Neural cell (in vitro differentiated cells): Measurements from ENCODE around the gene CLN6. TPM values are rescaled to one million over a fixed set of nuclear protein-coding genes. Genes with fewer than 3 reads are reported as not detected.

Experiments used
- H2AFZ ChIP-seq: fragments of 200-600, 300-800 bp; sonication (generic), shearing (Covaris generic); 2 replicates; pipeline ENCODE4 v1.6.0; 2014; ENCODE audit warnings: low read depth, mild to moderate bottlenecking, antibody characterized with exemption, low read length, moderate library complexity
- H3F3A ChIP-seq: fragments of 200-600 bp; shearing (Covaris generic); 2 replicates; pipeline ENCODE4 v1.6.1; 2016; ENCODE audit warnings: mild to moderate bottlenecking, moderate library complexity, mixed read lengths, antibody characterized with exemption, low read length; ENCODE audit not compliant: insufficient read depth, poor library complexity, severe bottlenecking
- H3K27ac ChIP-seq: fragments of 200-600, 300-800 bp; sonication (generic), shearing (Covaris generic); 2 replicates; pipeline ENCODE4 v1.5.1; 2014; ENCODE audit warnings: mild to moderate bottlenecking, low read length, moderate library complexity
- H3K27me3 ChIP-seq: fragments of 300-800, 200-600 bp; sonication (generic), shearing (Covaris generic); 2 replicates; pipeline ENCODE4 v1.6.0; 2014; ENCODE audit warnings: mild to moderate bottlenecking, low read depth, low read length, moderate library complexity; ENCODE audit not compliant: insufficient read depth
- H3K36me3 ChIP-seq: fragments of 300-800, 200-600 bp; sonication (generic), shearing (Covaris generic); 2 replicates; pipeline ENCODE4 v1.5.1; 2014; ENCODE audit warnings: mild to moderate bottlenecking, antibody characterized with exemption, low read length, moderate library complexity; ENCODE audit not compliant: insufficient read depth
- H3K4me2 ChIP-seq: fragments of 300-800, 200-600 bp; sonication (generic), shearing (Covaris generic); 2 replicates; pipeline ENCODE4 v1.6.0; 2014; ENCODE audit warnings: mild to moderate bottlenecking, low read length
- H3K4me3 ChIP-seq: fragments of 300-800, 200-600 bp; sonication (generic), shearing (Covaris generic); 2 replicates; pipeline ENCODE4 v1.5.1; 2014; ENCODE audit warnings: mild to moderate bottlenecking, low read length, moderate library complexity
- H3K79me2 ChIP-seq: fragments of 200-600 bp; shearing (Covaris generic); replicated peaks from 2 replicates; pipeline ENCODE4 v1.6.0; 2014; ENCODE audit warnings: mild to moderate bottlenecking, low read length, moderate library complexity; ENCODE audit not compliant: insufficient read depth
- H3K9ac ChIP-seq: fragments of 300-800, 200-600 bp; sonication (generic), shearing (Covaris generic); 2 replicates; pipeline ENCODE4 v1.6.1; 2016; ENCODE audit warnings: mild to moderate bottlenecking, low read length, mixed read lengths
- H3K9me2 ChIP-seq: fragments of 200-600 bp; shearing (Covaris generic); 2 replicates; pipeline ENCODE4 v1.6.1; 2016; ENCODE audit warnings: mild to moderate bottlenecking, low read length, mixed read lengths; ENCODE audit not compliant: insufficient read depth
- H3K9me3 ChIP-seq: fragments of 200-600, 300-800 bp; sonication (generic), shearing (Covaris generic); 2 replicates; pipeline ENCODE4 v1.6.1; 2016; ENCODE audit warnings: mild to moderate bottlenecking, mixed run types, low read length, moderate library complexity, mixed read lengths
- H4K20me1 ChIP-seq: fragments of 200-600 bp; shearing (Covaris generic); 2 replicates; pipeline ENCODE4 v1.6.1; 2016; ENCODE audit warnings: mild to moderate bottlenecking, mixed run types; ENCODE audit not compliant: insufficient read depth
- EP300 ChIP-seq: fragments of 450-650 bp; conservative IDR thresholded peaks from 2 replicates; pipeline ENCODE4 v1.6.1; 2014; ENCODE audit warnings: antibody characterized with exemption, mild to moderate bottlenecking, moderate library complexity; ENCODE audit not compliant: poor library complexity, severe bottlenecking
- EZH2 ChIP-seq: fragments of 200-600, 300-800 bp; shearing (Covaris generic), sonication (generic); IDR thresholded peaks from 2 replicates; pipeline ENCODE4 v1.6.1; 2014; ENCODE audit warnings: antibody characterized with exemption, low read length, borderline replicate concordance, mild to moderate bottlenecking; ENCODE audit not compliant: insufficient read depth, poor library complexity, severe bottlenecking
- MXI1 ChIP-seq: fragments of 450-650 bp; conservative IDR thresholded peaks from 2 replicates; pipeline ENCODE4 v1.6.1; 2014; ENCODE audit warnings: antibody characterized with exemption, mild to moderate bottlenecking; ENCODE audit not compliant: poor library complexity, severe bottlenecking
- POLR2AphosphoS5 ChIP-seq: IDR thresholded peaks from 2 replicates; pipeline ENCODE4 v1.6.1; 2012
- RAD21 ChIP-seq: fragments of 450-650 bp; conservative IDR thresholded peaks from 2 replicates; pipeline ENCODE4 v1.6.1; 2014; ENCODE audit warnings: antibody characterized with exemption, mild to moderate bottlenecking, moderate library complexity
- SMC3 ChIP-seq: fragments of 450-650 bp; conservative IDR thresholded peaks from 2 replicates; pipeline ENCODE4 v1.6.1; 2014; ENCODE audit warnings: antibody characterized with exemption, mild to moderate bottlenecking, moderate library complexity; ENCODE audit not compliant: poor library complexity
- TAF1 ChIP-seq: IDR thresholded peaks from 2 replicates; pipeline ENCODE4 v1.6.1; 2012; ENCODE audit warnings: low read depth
- polyA plus RNA-seq: library from polyadenylated mRNA; depleted of rRNA; stranded (reverse); fragments of >200 nt; gene quantifications from 2 replicates; pipeline ENCODE4 v1.2.3, GENCODE V29; 2014
- TF ChIP-seq, protein P1 (sequence below): fragments of 450-650 bp; IDR thresholded peaks from 2 replicates; pipeline ENCODE4 v1.5.1; 2014; ENCODE audit warnings: antibody characterized with exemption, mild to moderate bottlenecking, moderate library complexity; ENCODE audit not compliant: poor library complexity, severe bottlenecking
- TF ChIP-seq, protein P2 (sequence below): IDR thresholded peaks from 2 replicates; pipeline ENCODE4 v1.6.1; 2012; ENCODE audit warnings: borderline replicate concordance

CLN6 gene
- polyA plus RNA-seq, 1 donor from 2014 or later = 4.9 TPM

DNA sequence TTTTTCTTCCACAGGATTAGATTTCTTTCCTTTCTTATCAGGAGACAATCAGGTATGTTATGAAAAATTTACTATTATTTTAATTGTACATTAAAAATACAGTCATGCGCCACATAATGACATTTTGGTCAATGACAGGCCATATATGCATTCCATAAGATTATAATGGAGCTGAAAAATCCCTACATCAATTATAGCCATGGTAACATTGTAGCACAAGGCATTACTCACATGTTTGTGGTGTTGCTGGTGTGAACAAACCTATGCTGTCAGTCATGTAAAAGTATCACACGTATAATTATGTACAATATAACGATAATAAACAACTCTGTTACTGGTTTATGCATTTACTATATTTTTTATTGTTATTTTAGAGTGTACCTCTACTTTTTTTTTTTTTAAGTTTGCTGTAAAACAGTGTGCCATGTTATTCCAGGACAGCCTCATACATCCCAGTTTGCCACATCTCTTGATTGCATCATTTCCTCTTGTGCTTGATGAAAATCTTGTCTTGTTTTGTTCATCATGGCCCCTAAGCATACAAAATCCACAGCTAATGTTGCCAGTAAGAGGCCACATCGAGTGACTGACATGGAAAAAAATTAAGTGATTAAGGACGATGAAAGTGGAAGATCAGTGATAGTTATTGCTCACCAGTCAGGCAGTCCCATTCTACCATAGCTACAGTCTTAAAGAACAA is 45.8 kb downstream of the CLN6 start:
- TF ChIP-seq RAD21 (no peak), EP300 (no peak), TAF1 (no peak)
- Histone ChIP-seq H3K9me2 (no peaks in the 10 kb centered on the region), H3K4me2 (no peak overlapping the region), H3K9ac (no peak overlapping the region), H4K20me1 (no peaks in the 10 kb centered on the region), H2AFZ (no peak overlapping the region), H3K27me3 (no peaks in the 10 kb centered on the region), H3K79me2 (no peaks in the 10 kb centered on the region), H3K9me3 (no peaks in the 10 kb centered on the region), H3K36me3 (peaks cover 7% of the 10 kb centered on the region), H3K4me3 (no peak overlapping the region), H3F3A (no peaks in the 10 kb centered on the region), H3K27ac (no peak overlapping the region)

DNA sequence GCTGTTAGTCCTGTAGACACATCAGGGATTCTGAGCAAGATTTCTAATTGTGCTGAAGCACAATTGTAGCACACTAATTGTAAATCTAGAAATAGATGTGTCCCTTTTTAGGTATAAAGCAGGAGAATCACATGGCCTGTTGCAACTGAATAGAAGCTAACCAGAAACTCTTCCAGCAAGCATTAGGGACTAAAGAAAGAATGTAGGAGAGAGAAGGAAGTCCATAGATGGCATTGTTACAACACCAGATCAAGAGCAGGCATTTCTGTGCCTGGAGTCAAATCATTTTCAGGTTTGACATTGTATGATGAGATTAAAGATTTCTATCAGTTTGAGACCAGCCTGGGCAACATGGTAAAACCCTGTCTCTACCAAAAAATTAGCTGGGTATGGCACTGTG is 51.8 kb downstream of the CLN6 start:
- Histone ChIP-seq H3K79me2 (no peaks in the 10 kb centered on the region), H3K9ac (no peak overlapping the region), H3K9me3 (no peaks in the 10 kb centered on the region), H2AFZ (no peak overlapping the region), H3K36me3 (peaks cover 18% of the 10 kb centered on the region), H3K4me3 (no peak overlapping the region), H3K27ac (no peak overlapping the region), H3K9me2 (no peaks in the 10 kb centered on the region), H3K27me3 (no peaks in the 10 kb centered on the region), H3F3A (no peaks in the 10 kb centered on the region), H4K20me1 (no peaks in the 10 kb centered on the region), H3K4me2 (no peak overlapping the region)
- TF ChIP-seq RAD21 (no peak), MXI1 (no peak), TAF1 (no peak), EP300 (no peak), SMC3 (no peak), EZH2 (no peak), POLR2AphosphoS5 (no peak)
- TF ChIP-seq, protein P1, sequence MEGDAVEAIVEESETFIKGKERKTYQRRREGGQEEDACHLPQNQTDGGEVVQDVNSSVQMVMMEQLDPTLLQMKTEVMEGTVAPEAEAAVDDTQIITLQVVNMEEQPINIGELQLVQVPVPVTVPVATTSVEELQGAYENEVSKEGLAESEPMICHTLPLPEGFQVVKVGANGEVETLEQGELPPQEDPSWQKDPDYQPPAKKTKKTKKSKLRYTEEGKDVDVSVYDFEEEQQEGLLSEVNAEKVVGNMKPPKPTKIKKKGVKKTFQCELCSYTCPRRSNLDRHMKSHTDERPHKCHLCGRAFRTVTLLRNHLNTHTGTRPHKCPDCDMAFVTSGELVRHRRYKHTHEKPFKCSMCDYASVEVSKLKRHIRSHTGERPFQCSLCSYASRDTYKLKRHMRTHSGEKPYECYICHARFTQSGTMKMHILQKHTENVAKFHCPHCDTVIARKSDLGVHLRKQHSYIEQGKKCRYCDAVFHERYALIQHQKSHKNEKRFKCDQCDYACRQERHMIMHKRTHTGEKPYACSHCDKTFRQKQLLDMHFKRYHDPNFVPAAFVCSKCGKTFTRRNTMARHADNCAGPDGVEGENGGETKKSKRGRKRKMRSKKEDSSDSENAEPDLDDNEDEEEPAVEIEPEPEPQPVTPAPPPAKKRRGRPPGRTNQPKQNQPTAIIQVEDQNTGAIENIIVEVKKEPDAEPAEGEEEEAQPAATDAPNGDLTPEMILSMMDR = no peak
- TF ChIP-seq, protein P2, sequence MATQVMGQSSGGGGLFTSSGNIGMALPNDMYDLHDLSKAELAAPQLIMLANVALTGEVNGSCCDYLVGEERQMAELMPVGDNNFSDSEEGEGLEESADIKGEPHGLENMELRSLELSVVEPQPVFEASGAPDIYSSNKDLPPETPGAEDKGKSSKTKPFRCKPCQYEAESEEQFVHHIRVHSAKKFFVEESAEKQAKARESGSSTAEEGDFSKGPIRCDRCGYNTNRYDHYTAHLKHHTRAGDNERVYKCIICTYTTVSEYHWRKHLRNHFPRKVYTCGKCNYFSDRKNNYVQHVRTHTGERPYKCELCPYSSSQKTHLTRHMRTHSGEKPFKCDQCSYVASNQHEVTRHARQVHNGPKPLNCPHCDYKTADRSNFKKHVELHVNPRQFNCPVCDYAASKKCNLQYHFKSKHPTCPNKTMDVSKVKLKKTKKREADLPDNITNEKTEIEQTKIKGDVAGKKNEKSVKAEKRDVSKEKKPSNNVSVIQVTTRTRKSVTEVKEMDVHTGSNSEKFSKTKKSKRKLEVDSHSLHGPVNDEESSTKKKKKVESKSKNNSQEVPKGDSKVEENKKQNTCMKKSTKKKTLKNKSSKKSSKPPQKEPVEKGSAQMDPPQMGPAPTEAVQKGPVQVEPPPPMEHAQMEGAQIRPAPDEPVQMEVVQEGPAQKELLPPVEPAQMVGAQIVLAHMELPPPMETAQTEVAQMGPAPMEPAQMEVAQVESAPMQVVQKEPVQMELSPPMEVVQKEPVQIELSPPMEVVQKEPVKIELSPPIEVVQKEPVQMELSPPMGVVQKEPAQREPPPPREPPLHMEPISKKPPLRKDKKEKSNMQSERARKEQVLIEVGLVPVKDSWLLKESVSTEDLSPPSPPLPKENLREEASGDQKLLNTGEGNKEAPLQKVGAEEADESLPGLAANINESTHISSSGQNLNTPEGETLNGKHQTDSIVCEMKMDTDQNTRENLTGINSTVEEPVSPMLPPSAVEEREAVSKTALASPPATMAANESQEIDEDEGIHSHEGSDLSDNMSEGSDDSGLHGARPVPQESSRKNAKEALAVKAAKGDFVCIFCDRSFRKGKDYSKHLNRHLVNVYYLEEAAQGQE = no peak
